Measurements from ENCODE around the gene LDLRAD4.

Gene LDLRAD4

GRCh38 chr18:13527256-13527655 lies 308.7 kb downstream of the LDLRAD4 start:
- H3K4me3 ChIP-seq (replicated peaks; ENCODE audit: insufficient read depth, low read length): no peak overlapping the region
- no peak for TF ChIP-seq GABPA (IDR thresholded peaks at IDR 0.05; ENCODE audit: low read depth)
- no peak for TF ChIP-seq SPI1 (IDR thresholded peaks at IDR 0.05; ENCODE audit: borderline replicate concordance, low read depth)
- TF ChIP-seq REST (IDR thresholded peaks at IDR 0.05; ENCODE audit: insufficient replicate concordance, low read depth): no peak
- TF ChIP-seq, protein P1, sequence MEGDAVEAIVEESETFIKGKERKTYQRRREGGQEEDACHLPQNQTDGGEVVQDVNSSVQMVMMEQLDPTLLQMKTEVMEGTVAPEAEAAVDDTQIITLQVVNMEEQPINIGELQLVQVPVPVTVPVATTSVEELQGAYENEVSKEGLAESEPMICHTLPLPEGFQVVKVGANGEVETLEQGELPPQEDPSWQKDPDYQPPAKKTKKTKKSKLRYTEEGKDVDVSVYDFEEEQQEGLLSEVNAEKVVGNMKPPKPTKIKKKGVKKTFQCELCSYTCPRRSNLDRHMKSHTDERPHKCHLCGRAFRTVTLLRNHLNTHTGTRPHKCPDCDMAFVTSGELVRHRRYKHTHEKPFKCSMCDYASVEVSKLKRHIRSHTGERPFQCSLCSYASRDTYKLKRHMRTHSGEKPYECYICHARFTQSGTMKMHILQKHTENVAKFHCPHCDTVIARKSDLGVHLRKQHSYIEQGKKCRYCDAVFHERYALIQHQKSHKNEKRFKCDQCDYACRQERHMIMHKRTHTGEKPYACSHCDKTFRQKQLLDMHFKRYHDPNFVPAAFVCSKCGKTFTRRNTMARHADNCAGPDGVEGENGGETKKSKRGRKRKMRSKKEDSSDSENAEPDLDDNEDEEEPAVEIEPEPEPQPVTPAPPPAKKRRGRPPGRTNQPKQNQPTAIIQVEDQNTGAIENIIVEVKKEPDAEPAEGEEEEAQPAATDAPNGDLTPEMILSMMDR (IDR thresholded peaks at IDR 0.05; ENCODE audit: insufficient read depth, low read length): no peak
- no peak for TF ChIP-seq POLR2AphosphoS5 (IDR thresholded peaks at IDR 0.05; ENCODE audit: low read depth)
- no peak overlapping the region for H3K27ac ChIP-seq (replicated peaks)
- H3K27me3 ChIP-seq (ENCODE audit: insufficient read depth, poor library complexity, severe bottlenecking): no peaks in the 10 kb centered on the region
- DNase-seq (ENCODE audit: low read depth in 1 of 2, low spot score in 1 of 2): no peak

DNA sequence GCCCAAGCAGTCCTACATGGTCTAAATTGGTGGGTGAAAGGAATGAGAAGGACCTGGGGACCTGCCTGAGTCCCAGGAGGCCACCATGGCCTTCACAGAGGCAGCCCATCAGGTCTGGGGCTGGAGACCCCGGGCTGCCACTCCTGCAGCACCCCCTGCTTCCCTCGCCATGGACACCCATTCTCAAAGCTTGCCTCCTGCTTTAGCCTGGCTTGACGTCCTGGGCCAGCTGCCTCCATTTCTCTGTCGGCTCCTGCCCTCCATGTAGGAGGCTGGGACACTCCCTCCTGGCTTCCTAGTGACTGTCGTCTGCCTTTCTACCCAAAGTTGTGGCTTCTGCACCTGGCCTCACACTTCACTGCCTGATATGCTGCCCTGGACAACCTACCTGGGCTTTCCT lies 309.2 kb downstream of the LDLRAD4 start:
- no peak for TF ChIP-seq POLR2AphosphoS5 (IDR thresholded peaks at IDR 0.05; ENCODE audit: low read depth)
- TF ChIP-seq REST (IDR thresholded peaks at IDR 0.05; ENCODE audit: insufficient replicate concordance, low read depth): no peak
- no peak for TF ChIP-seq GABPA (IDR thresholded peaks at IDR 0.05; ENCODE audit: low read depth)
- TF ChIP-seq, protein P1 (IDR thresholded peaks at IDR 0.05; ENCODE audit: insufficient read depth, low read length): no peak
- TF ChIP-seq SPI1 (IDR thresholded peaks at IDR 0.05; ENCODE audit: borderline replicate concordance, low read depth): no peak
- Histone ChIP-seq H3K27me3 (ENCODE audit: insufficient read depth, poor library complexity, severe bottlenecking) (no peaks in the 10 kb centered on the region), H3K4me3 (replicated peaks; ENCODE audit: insufficient read depth, low read length) (no peak overlapping the region), H3K27ac (replicated peaks) (no peak overlapping the region)
- no peak for DNase-seq (ENCODE audit: low read depth in 1 of 2, low spot score in 1 of 2)

GRCh38 chr18:13528739-13529392 lies 310.3 kb downstream of the LDLRAD4 start:
- TF ChIP-seq, protein P1 (IDR thresholded peaks at IDR 0.05; ENCODE audit: insufficient read depth, low read length): no peak
- TF ChIP-seq POLR2AphosphoS5 (IDR thresholded peaks at IDR 0.05; ENCODE audit: low read depth) (no peak), REST (IDR thresholded peaks at IDR 0.05; ENCODE audit: insufficient replicate concordance, low read depth) (no peak), SPI1 (IDR thresholded peaks at IDR 0.05; ENCODE audit: borderline replicate concordance, low read depth) (no peak), GABPA (IDR thresholded peaks at IDR 0.05; ENCODE audit: low read depth) (no peak)
- H3K27ac ChIP-seq (replicated peaks): no peak overlapping the region
- H3K27me3 ChIP-seq (ENCODE audit: insufficient read depth, poor library complexity, severe bottlenecking): no peaks in the 10 kb centered on the region
- no peak overlapping the region for H3K4me3 ChIP-seq (replicated peaks; ENCODE audit: insufficient read depth, low read length)
- no peak for DNase-seq (ENCODE audit: low read depth in 1 of 2, low spot score in 1 of 2)

Data from HL-60 (cell line).